NCI-H128 (cell line): ENCODE results near the gene CYTH1.
"Not testable (repeated sequence)": the region's sequence is repeated elsewhere in the genome, so short reads cannot be mapped to it uniquely, and the experiment has no call there.

Experiments used
- DNase-seq: peaks from one replicate; lab custom pipeline; 2025; ENCODE audit not compliant: unreplicated experiment; lab: John Stamatoyannopoulos, UW

CYTH1 gene

GRCh38 chr17:78673395-78673794, 108.7 kb downstream of the CYTH1 start:
- no peak for DNase-seq

- DNase-seq, result no peak
These were observed 109.2 kb downstream of the CYTH1 start for GRCh38 chr17:78672871-78673371.

GRCh38 chr17:78672005-78672404, 110.1 kb downstream of the CYTH1 start:
- DNase-seq, result no peak

GRCh38 chr17:78671726-78672001, 110.4 kb downstream of the CYTH1 start:
- not testable (repeated sequence) for DNase-seq

GRCh38 chr17:78670850-78671725, 111.0 kb downstream of the CYTH1 start:
- DNase-seq, result no peak

- DNase-seq, result no peak
These were observed 112.0 kb downstream of the CYTH1 start for GRCh38 chr17:78669975-78670518.

GRCh38 chr17:78669256-78669974, 112.7 kb downstream of the CYTH1 start:
- no peak for DNase-seq

GRCh38 chr17:78668847-78669246, 113.2 kb downstream of the CYTH1 start:
- DNase-seq, result no peak

- DNase-seq, result no peak
These were observed 114.1 kb downstream of the CYTH1 start for GRCh38 chr17:78667741-78668640.

- no peak for DNase-seq
These were observed 115.0 kb downstream of the CYTH1 start for GRCh38 chr17:78667091-78667490.

GRCh38 chr17:78665952-78666920, 115.8 kb downstream of the CYTH1 start:
- DNase-seq, result no peak

GRCh38 chr17:78665387-78665951, 116.6 kb downstream of the CYTH1 start:
- DNase-seq, result no peak

GRCh38 chr17:78664476-78665386, 117.3 kb downstream of the CYTH1 start:
- DNase-seq, result no peak

- DNase-seq, result no peak
These were observed 120.8 kb downstream of the CYTH1 start for GRCh38 chr17:78661093-78661770.

- no peak for DNase-seq
These were observed 122.5 kb downstream of the CYTH1 start for GRCh38 chr17:78659546-78659945.

GRCh38 chr17:78658281-78658785, 123.7 kb downstream of the CYTH1 start:
- DNase-seq, result no peak

- DNase-seq, result no peak
These were observed 126.7 kb downstream of the CYTH1 start for GRCh38 chr17:78655251-78655940.
